T47D (cell line): ENCODE results near the gene SYT15.
"Not testable (repeated sequence)": the region's sequence is repeated elsewhere in the genome, so short reads cannot be mapped to it uniquely, and the experiment has no call there.

ENCODE experiments used
- DNase-seq, 2 experiments: peaks; one replicate each; pipeline versions ENCODE4 v3.0.0 to v3.0.0-alpha.2; 2011 to 2012; ENCODE audit warnings: low read depth in 1 of 2, low spot score in 1 of 2
- JUND ChIP-seq: IDR thresholded peaks from 2 replicates; pipeline ENCODE4 v1.6.1; 2012; ENCODE audit warnings: low read depth
- in situ Hi-C: cut with HindIII; loops from 2 replicates; pipeline ENCODE4 v1.10.0; 2016; ENCODE audit warnings: low sequenced_read_pairs, low pct_unique_long_range_greater_than_20kb

SYT15 gene

DNA sequence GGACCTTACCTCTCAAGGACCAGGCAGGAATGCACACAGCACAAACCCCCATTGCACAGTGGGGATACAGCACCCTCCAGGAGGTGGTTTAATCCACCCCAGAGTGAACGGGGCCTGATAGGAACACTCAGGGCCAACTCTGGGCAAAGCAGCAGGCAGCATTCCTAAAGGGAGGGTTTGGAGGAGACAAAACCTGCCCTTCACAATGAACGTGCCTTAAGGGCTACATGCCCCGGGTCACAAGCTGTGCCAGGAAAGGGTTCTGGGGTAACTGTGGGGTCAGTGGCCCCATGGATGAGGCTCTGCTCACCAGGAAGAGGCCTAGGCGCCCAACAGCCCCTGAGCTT lies 23.6 kb upstream of the SYT15 start:
- no peak for DNase-seq
- in situ Hi-C loops: no loop called here
- TF ChIP-seq JUND: no peak

DNA sequence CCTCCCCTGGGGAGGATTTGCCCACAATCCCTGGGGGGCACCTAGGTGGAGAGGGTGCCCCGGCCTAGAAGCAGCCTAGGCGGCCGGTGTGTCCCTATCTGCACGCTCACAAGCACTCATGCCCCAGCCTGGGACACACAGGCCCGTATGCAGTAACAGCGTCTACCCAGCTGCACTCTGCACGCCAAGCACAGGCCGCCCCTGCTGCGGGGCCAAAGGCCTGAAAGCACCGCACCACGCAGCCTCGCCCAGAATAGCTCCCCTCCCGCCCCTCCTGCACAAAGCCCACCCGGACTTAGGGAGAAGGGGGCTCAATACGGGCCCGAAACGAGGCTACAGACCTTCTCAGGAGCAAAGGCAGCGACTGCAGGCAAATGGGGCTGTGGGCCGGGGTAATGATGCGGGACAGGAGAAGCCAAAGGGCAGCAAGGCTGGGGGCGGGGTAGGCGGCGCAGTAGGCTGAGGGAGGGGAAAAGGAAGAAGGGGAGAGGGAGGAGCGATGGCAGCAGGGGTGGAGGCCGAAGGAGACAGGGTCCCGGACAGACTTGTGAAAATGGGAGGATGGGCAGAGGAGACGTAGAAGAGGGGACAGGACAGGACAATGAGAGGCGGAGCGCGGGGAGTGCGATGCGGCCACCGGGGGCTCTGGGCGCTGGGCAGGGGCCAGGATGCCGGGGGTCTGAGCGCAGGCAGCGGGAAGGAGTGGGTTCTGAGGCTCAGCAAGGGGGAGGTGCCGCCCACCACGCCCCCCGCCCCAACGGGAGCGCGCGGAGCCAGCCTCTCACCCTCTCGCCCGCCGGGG lies 23.0 kb upstream of the SYT15 start:
- no peak for TF ChIP-seq JUND
- no peak for DNase-seq
- in situ Hi-C loops: no loop called here

DNA sequence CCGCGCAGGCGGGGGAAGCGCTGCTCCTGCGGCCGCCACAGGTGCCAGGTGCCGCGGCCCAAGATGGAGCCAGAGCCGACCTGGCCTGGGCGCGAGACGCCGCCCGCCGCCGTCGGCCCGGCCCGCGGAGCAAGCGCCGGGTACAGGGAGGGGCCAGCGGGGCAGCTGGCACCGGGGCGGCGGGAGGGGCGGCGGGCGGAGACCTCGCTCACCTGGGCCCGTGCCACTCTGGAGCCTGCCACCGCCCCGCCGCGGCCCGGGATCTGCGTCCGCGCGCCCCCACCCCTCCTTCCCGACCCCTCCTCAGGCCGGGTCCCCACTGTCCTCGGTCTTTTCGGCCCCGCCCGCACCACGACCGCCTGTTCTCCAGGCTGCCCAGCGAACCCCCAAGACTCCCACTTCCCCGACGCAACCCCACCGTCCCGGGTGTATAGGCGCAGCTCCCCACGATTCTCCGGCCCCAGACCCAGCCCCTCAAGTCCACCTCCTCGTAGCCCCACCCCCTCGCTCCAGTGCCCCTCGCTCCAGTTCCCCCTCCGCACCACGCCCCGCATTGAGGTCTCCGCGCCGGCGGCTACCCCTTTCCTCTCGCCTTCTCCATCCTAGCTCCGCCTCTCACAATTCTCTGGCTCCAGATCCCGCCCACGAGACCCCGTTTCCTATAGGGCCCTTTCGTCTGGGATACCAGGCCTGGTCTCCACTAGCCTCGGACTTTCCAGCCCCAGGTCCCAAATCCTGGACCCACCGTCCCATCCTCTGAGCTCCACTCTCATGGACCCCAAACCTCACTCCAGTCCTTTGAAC lies 22.2 kb upstream of the SYT15 start, which contains the start of gene GPRIN2:
TSS of gene GPRIN2 (minus strand) at position 144 of the 804 bp plus-strand sequence. CDS start 5,922 bp downstream, outside the sequence.
- DNase-seq: no peak
- no peak for TF ChIP-seq JUND
- in situ Hi-C loops: no loop called here

DNA sequence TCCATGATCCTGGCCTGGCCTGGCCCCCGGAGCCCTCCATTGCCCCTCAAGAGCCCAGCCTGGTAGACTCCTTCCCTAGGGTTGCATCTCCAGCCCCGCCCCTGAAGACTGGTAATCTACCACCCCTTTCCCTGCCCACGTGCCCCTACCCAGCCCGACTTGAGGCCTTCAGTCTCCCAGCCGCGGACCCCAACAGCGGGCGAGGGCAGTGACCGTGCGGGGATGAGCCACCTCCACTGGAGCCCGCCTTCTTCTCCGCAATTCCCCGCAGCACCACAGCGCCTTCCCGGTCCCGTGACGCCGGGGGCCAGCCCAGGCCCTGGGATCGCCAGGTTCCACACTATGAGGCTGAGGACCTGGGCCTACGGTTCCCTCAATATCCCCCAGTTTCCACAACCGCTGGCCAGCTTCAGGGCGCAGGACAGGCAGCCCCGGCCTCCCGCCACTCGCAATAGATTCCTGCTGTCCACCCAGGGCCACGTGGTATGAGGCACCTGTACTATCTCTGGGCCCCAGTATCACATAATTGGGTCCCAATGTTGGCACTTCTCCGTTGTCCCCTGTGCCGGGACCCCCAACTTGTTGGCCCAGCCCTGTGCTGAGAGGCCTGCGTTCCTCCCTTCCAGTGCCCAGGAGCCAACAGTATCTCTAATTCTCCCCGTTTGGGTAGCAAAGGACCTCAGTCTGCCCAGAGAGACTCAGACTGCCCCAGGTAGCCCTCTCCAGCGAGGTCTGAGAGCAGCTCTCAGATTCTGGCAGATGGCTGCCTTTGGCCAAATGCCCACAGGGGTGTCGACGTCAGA lies 21.4 kb upstream of the SYT15 start:
- no peak for TF ChIP-seq JUND
- in situ Hi-C loops: no loop called here
- no peak for DNase-seq

DNA sequence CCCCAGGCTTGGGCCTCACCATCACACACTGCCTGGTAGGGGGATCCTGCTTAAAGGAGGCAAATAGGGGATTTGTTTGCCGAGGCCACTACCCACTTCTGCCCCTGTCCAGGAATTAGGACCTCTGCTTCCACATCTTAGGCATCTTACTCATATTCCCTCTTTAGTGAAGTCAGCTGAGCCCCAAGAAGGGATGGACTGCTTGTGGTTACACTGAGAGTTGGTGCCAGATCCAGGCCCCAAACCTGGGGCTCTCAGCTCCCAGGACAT lies 20.9 kb upstream of the SYT15 start:
- no peak for DNase-seq

DNA sequence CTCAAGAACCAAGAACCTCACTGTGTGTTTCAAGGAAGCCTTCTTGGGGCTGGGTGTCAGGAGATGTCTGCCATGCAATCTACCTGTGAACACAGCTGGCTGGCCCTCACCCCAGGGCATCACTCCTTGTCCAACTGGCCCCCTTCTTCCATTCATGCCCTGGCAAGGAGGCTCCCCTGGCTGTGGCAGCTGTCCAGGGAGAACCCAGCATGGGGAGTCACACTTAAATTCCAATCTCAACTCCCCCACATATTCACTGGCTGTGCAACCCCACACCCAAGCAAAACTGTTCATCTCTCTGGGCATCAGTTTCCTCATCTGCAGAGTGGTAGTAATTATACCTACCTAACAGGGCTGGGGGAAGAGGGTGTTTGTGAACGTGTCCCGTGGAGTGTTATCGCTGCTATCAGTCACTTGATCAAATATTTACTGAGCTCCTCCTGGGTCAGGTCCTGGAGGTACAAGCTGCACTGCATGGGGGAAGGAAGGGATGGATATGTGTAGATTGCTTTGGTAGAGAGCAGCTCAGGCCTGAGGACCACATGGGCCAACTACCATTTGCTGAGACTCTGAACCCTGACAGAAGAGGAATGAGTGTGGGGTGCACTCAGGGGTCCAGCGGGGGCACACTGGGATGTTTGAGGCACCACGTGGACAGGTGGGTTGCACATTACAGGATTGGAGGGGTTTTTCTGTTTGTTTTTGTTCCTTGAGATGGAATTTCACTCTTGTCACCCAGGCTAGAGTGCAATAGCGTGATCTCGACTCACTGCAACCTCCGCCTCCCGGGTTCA lies 20.3 kb upstream of the SYT15 start:
- TF ChIP-seq JUND: no peak
- in situ Hi-C loops: no loop called here
- peak in 1 of 2 experiments; percentile 57 for DNase-seq

More for the DNA sequence above, 20.9 kb upstream of the SYT15 start:
- in situ Hi-C loops: no loop called here
- no peak for TF ChIP-seq JUND

DNA sequence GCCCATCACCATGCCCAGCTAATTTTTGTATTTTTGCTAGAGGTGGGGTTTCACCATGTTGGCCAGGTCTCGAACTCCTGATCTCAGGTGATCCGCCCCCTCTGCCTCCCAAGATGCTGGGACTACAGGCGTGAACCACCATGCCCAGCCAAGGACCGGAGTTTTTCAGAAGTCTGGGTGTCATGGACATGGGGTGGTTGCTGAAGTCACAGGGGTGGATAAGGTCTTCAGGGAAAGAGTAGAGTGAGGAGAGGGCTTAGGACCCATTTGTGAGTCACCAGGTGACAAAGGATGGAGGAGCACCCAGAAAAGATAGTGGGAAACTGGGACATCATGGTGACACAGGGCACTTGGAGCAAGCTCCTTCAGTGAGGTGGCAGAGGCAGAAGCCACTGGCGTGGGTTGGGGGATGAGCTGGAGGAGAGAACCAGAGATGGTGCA lies 19.7 kb upstream of the SYT15 start:
- TF ChIP-seq JUND: no peak
- in situ Hi-C loops: no loop called here
- no peak for DNase-seq

DNA sequence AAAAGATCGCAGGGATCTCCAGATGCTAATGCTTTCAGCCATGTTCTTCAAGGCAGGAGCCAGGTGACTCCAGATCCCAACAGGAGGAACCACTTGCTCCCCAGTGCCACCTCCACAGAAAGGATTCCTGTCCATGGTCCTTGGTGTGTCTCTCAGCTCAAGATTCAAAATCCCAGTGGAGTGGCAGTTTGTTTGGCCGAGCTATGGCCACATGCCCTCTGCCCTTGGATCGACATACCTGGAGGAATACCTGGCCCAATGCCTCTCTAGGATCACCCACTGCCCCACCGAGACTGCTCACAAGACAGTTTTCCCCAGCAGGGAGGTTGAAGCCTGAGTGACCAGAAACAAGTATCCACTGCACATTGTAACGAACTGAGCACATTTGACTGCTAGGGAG lies 18.5 kb upstream of the SYT15 start:
- TF ChIP-seq JUND: no peak
- in situ Hi-C loops: no loop called here
- DNase-seq: no peak

DNA sequence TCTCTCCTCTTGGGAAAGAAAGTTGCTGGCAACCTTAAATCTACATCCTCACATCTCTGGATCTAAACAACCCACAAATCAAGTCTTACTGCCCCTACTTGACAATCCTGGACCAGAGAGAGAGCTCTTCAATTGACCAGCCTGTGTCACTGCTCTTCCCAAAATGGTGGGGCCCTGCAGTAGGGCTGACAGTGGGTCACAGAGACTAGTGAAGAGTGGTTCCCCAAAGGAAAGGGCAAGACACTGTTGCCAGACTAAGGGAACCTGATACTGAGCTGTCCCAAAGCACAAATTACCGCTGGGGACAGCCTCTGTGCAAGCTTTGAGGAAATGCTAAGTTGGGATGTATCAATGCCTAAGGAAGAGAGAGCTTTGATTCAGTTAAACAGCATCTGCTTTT lies 18.0 kb upstream of the SYT15 start:
- no peak for TF ChIP-seq JUND
- in situ Hi-C loops: no loop called here
- no peak for DNase-seq

DNA sequence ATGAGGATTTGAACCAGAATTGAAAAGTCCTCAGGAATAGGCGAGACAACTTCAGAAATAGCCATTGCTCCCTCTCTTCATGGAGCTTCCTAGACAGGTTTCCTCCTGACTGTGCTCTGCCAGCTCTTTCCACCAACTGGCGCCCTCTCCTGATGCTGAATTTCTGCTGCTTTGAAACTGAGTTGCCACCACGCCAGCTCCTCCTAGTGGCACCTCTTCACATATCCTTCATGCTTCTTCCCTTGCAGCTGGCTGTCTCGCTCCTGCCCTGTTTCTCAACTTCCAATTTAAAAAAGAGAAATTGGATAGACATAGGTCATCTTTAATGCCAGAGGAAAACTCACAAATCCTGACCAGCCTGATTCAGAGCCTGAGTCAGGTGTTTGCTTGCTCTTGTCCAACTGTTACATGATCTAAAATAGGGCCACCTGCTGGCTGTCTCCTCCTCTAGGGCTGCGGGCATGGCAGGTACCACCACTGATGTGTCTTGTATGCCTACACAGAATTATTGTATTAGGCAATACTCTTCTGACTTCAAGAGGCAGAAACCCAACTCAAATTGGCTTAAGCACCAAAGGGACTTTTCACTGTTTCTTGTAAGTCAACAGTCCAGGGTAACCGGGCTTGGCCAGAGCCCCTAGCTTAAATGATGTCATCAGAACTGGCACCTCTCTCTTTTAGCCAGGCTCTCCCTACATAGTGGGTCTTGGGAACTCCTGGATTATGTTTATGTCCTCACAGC lies 13.2 kb upstream of the SYT15 start:
- in situ Hi-C loops: not testable (repeated sequence)
- DNase-seq: peak in 1 of 2 experiments; percentile 87

DNA sequence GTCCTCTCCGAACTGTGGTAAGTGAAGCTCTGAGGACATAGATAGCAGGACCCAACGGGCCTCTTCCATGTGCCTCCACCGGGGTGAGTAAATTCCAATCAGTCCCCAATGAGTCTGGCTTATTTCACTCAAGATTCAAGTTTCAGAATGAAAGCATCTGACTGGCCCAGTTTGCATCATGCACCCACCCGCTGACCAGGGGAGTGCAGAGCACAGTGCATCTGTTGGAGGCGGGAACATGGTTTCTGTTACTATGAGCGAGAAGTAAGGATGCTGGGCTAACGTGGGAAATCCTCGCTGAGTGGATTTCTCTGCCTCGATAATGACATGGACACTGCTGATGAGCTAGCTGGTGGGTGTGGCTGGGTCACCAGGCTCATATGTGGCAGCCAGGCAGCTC lies 11.8 kb upstream of the SYT15 start:
- DNase-seq, in situ Hi-C loops: not testable (repeated sequence)

DNA sequence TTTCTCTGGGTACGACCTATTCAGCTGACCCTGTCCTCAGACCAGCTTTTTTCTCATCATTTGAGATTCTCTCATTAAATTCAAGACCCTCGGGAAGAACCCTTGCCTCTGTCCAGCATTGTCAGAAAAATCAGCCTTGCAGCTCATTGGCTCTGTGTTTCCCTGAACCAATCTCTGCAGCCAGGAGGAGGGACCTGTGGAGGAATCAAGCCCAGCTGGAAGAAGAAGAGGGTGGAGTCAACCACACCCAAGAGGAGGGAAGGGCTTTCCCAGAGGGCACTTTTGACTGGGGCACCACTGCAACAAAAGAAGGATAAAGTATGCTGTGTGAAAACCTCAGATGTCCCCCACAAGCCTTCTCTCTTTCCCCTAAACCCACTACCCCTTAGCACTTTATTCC lies 8.3 kb upstream of the SYT15 start:
- DNase-seq, in situ Hi-C loops: not testable (repeated sequence)

DNA sequence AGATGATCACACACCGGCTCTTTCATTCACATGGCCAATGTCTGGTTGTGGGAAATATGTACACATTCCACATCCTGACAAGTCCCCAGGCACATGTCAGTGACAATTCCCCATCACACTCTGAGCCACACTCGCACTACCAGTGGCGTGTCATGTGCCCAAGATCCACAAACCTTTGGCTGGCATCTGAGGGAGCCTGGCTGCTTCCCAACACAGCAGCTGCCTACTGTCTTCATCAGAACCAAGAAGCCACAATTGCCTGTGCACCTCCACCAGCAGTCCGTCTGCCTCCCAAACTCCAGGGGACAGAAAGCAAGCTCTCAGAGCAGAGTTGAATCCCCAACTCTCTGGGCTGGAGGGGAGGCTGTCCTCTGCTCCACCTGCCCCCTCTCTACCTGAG lies 6.2 kb upstream of the SYT15 start:
- DNase-seq: peak in 1 of 2 experiments; percentile 45
- in situ Hi-C loops: not testable (repeated sequence)

DNA sequence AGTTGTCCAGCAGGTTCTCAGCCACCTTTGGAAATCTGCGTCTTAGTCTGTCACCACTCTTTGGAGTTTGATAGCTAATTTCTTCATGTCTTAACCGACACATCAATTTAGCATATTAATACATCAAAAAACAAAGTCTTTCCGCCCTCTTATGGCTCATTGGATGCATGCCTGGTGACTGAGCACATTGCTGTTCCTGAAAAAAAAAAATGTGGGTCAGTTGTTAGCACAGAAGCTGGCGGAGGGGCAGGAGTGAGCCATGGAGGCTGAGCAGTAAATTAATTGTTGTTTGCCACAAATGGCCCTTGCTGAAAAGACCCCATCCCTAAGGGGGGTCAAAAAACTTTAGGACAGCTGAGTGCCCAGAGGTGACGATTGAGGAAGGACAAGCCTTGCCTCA lies 5.6 kb upstream of the SYT15 start:
- peak in 1 of 2 experiments; percentile 0 for DNase-seq
- in situ Hi-C loops: not testable (repeated sequence)

DNA sequence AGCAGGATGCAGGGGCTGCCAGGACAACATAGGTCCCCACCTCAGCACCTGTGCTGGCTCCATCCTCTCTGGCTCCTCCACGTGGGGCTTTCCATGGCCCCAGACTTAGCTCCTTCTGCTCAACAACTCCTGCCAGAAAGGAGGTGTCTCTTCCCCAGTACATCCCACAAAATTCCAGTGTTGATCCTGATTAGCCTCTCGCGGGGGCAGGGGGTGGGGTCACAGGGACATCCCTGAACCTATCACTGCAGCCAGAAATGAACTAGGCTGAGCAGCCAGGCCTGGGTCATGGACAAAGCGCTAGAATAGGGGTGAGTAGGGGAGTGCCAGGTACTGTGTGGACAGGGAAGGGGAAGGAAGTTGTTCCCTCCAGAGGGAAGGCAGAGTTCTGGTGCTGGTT lies 5.0 kb upstream of the SYT15 start:
- in situ Hi-C loops, DNase-seq: not testable (repeated sequence)
